Stimulated activated CD4-positive, alpha-beta T cell treated with anti-CD3 and anti-CD28 coated beads, TNF-alpha, amount 100 ng/mL, for 4 hours (primary cell): ENCODE measurements around the gene SNTB2.

Experiments
- DNase-seq, 3 experiments: peaks; one replicate each; pipeline ENCODE4 v3.0.0-alpha.2; 2020; ENCODE audit warnings: low read depth in 3 of 3

Gene SNTB2

GRCh38 chr16:69180011-69180338, 7.0 kb upstream of the SNTB2 start:
- no peak for DNase-seq

- no peak for DNase-seq
Observed at GRCh38 chr16:69182730-69183416, 4.1 kb upstream of the SNTB2 start.

DNA sequence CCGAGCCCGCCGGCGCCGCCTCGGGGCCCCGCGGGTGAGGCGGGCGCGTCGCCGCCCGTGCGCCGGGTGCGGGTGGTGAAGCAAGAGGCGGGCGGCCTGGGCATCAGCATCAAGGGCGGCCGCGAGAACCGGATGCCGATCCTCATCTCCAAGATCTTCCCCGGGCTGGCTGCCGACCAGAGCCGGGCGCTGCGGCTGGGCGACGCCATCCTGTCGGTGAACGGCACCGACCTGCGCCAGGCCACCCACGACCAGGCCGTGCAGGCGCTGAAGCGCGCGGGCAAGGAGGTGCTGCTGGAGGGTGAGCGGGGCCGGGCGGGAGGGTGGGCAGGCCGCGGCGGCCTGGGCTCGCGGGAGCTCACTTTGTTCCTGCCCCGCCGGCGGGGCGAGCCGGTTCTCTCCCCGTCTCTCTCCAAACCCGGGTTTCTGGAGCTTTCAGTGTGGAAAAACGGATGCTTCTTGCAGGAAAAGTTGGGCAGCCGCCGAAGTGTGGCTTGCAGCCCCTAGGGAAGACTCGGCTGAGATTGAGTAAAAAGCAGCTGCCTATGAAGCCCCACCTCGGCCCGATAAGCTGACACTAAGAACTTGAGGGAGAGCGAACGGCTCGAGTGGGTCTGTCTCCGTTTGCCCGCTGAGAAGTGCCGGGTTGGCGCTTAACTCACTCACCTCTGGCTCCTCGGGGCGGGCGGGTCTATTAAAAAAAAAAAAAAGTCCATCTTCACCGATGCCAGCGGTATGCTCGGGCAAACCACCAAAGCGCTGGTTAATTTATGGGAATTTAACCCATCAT, 677 bp downstream of the SNTB2 start:
- DNase-seq, result peak; percentile 8 to 20 (median 13)

DNA sequence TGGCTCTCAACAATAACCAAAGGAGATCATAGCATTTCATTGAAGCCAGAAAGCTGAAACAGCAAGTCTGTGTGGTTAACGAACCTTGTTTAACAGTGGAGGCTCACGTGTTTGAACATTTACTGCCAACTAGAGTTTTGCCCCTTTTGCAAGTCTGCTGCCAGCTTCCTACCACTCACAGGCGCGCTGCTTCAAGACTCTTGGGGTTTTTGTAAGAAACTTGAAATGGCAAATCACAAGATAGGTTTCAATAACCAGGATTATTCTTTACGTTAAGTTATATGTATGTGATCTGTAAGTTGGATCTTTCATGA, 1.2 kb downstream of the SNTB2 start:
- DNase-seq, result no peak

- DNase-seq, result no peak
Observed at GRCh38 chr16:69188716-69189115, 1.8 kb downstream of the SNTB2 start.

GRCh38 chr16:69190046-69190588, 3.2 kb downstream of the SNTB2 start:
- DNase-seq, result no peak

DNA sequence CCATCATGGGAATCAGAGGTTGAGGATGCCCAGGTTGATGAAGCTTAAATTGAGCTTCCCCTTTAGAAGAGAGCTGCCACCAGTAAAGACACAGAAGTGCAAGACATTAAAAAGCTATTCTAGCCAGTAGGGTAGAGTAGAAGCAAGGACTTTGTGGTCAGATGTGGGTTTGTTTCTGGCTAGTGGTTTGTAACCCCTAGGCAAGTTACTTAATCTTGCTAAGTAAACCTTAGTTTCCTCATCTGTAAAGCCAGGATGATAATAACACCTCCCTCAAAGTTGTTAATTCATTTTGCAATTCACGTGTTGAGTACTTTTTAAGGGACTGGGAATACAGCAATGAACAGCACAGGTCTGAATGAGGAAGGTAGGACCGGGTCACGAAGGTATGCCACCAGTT, 3.6 kb downstream of the SNTB2 start:
- no peak for DNase-seq

DNA sequence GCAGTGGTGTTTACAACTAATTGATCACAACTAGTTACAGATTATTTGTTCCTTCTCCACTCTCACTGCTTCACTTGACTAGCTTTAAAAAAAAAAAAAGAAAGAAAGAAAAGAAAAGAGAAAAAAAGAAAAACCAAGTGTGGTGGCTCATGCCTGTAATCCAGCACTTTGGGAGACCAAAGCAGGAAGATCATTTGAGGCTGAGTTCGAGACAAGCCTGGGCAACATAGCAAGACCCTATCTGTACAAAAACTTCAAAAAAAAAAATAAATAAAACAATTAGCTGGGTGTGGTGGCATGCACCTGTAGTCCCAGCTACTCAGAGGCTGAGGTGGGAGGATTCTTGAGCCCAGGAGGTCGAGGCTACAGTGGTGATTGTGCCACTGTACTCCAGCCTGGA, 4.2 kb downstream of the SNTB2 start:
- DNase-seq, result no peak

DNA sequence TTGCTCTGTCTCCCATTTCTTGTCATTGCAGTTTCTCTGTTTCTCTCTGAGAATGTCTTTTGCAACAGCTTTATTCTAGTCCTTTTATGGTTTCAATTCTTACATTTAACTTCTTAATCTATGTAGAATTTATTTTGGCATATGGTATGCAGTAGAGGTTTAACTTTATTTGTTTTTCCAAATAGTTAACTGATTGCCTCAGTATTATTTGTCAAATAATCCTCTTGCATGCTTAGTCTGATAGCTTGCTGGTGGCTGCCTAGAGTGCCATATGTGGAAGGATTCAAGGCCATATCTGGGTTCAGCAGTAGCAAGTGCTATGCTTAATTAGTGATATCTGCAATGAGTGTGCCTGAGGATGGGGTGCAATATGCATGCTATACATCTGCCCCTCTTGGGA, 6.9 kb downstream of the SNTB2 start:
- DNase-seq, result no peak

DNA sequence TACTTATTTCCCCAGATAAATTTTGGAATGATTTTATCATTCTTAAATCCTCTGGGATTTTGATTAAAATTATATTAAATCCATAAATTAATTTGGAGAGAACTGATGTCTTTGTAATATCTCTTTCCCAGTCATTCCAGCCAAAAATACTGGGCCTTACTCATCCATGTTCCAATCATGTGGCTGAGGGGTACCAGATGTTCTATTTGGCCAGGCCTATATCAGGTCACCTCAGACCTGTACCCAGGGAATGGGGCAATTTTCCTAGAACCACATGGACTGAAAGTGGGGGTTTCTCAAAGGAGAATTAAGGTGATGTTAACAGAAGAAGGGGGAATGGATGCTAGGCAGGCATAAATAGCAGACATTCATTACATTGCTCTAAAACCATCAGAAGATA, 7.5 kb downstream of the SNTB2 start:
- DNase-seq, result no peak

DNA sequence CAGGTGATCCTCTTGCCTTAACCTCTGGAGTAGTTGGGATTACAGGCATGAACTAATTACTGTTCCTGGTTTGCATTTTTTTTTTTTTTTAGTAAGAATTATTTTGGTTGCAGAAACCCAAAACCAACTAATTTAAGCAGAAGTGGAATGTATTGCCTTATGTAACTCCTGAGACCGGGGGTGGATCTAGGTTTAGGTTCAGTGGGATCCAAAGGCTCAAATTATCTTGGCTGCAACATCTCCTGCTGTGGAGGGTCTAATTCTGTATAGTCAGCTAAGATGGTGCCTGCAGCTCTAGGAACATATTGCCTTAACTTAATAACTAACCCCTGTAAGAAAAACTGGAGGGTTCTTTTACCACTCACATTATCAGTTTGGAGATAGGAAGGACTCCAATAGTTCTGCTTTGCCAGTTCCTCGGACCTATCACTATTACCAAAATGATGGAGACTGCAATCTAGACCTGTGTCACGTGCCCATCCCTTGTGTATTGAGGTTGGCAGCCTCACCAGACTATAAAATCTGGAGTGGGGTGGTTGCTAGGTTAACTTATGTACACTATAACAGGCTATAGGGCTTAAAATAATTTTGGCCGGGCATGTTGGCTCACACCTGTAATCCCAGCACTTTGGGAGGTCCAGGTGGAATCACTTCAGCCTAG, 8.5 kb downstream of the SNTB2 start:
- no peak for DNase-seq

DNA sequence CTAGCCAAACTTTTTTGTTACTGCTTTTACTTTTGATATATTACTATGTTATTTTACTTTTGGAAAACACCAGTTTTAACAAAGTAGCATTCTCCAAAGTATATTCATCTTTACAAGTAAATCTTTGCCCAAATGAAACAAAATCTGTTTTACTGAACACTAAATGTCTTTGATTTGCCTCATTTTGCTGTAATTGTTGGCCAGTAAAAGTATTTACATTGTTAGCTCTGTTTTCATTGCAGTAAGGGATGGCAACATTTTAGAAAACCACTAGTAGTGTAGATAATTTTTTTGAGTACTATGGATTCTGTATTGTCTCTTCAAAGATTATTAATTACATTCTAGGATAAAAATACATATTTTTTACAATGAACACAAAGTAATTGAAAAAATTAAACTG, 10.6 kb downstream of the SNTB2 start:
- DNase-seq, result no peak

DNA sequence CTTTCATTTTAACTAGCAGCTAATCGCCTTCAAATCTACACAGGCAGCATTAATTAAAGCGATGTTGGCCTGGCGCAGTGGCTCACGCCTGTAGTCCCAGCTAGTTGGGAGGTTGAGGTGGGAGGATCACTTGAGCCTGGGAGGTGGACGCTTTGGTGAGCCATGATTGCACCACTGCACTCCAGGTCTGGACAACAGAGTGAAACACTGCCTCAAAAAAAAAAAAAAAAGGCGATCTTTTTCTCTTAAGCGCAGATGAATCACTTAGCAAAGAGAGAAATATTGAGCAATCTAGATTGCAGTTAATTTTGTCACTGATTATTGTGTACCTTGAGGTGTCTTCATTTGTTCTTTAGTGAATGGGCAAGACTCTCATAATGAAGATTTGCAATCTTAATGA, 12.4 kb downstream of the SNTB2 start:
- DNase-seq, result no peak

DNA sequence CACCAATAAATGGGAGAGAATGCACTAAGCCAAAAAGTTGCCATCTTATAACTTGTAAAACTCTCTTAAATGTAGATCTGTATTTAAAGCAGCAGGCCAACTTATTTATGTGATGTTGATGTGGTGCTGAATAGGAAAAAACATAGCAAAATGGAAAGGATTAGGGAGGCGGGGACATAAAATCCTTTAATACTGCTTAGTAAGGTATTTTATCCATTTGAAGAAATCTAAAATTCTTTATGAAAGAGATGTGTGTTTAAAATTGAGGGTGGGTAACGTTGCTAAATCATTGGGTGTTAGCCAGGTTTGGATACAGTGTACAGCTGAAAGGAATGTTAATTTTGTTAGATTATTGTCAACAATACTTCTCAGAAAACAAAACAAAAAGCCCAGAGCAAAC, 14.3 kb downstream of the SNTB2 start:
- DNase-seq, result no peak

DNA sequence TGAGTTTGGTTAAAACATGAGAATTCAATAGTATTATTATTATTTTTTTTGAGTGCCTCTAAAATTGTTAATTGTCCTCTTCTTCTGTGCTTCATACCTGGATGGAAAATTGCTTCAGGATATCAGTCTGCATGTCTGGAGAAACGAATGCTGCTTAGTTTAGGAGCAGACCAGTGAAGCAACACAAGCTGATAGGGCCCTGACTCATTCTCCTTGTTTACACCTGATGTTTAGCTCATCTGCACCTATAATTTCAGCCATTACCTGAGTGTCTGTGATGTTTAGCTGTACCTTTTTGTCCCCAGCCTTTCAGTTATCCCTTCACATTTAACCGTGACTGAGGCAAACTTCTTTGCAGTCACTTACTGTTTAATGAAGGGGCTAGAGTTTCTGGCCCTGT, 14.8 kb downstream of the SNTB2 start:
- no peak for DNase-seq

- no peak for DNase-seq
Observed at GRCh38 chr16:69204172-69204571, 17.2 kb downstream of the SNTB2 start.

DNA sequence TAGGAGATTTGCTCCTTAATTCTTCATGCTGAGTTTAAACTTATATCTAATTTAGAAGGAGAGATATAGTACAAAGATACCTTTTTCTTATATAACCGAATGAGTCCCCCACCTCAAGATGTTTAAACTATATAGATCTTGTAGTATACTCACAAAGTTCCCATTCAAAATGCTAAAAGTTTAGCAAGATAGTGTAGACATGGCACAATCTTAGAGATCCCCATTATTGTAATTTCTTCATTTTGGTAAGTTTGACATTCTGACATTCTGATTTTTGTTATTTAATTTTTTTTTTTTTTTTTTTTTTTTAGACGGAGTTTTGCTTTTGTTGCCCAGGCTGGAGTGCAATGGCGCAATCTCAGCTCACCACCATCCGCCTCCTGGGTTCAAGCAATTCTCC, 22.8 kb downstream of the SNTB2 start:
- DNase-seq, result no peak

DNA sequence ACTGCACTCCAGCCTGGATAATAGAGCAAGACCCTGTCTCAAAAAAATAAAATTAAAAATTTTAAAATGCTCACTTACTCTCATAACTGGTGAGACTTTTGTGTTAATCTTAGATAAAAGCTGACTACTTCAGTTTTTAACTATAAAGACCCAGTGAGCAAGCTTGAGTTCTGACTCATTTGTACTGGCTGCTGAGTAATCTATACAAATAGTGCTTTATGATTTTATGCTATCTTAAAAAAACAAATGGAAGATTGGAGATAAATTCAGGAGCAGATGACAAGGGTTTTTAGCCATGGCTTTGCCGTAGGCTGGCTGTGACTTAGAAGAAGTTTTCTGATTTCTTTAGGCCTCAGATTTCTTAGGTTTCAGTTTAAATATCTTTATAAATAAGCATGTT, 30.5 kb downstream of the SNTB2 start:
- DNase-seq, result no peak

DNA sequence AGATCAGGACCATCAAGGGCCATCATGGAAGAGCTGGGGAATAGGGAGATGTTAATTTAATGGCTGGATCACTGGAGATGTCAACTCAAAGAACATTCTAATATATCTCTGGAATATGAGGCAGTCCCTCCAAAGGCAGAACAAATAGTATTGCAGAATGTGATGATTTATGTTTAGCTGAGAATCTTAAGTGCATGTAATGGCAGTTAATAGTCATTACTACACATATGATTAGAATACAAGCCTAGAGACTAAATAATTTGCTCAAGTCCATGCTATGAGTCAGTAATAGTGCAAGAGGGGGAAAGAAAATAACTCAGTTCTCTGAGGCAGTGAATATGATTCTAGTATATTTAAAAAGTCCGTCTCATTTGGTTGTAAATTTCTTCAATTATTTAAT, 32.3 kb downstream of the SNTB2 start:
- DNase-seq, result no peak

- no peak for DNase-seq
Observed at GRCh38 chr16:69223882-69224281, 36.9 kb downstream of the SNTB2 start.

DNA sequence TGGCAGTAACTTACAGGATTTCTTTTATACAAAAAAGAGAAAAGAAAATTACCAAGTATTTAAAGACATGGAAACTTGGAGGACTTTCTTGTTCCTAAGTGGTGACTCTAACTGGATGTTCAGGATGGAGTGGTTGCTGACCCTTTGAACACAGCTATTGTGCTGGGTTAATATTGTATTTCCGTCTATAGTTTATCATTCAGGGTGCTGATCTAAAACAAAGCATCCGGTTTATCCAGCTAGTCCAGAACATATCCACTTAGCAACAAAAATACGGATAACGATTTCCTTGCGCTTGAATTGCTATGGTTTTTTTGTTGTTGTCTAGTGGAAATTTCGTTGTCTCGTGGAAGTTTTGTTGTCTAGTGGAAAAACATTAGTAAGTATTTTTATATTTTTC, 38.2 kb downstream of the SNTB2 start:
- DNase-seq, result no peak

GRCh38 chr16:69233124-69233523, 46.2 kb downstream of the SNTB2 start:
- DNase-seq, result no peak

GRCh38 chr16:69234460-69234859, 47.5 kb downstream of the SNTB2 start:
- DNase-seq, result no peak
